Measurements from ENCODE around the gene GPRC5D. TPM values are rescaled to one million over a fixed set of nuclear protein-coding genes. Genes with fewer than 3 reads are reported as not detected.

The GPRC5D gene
- total RNA-seq, 1 experiment from 2014 or later = not detected

DNA sequence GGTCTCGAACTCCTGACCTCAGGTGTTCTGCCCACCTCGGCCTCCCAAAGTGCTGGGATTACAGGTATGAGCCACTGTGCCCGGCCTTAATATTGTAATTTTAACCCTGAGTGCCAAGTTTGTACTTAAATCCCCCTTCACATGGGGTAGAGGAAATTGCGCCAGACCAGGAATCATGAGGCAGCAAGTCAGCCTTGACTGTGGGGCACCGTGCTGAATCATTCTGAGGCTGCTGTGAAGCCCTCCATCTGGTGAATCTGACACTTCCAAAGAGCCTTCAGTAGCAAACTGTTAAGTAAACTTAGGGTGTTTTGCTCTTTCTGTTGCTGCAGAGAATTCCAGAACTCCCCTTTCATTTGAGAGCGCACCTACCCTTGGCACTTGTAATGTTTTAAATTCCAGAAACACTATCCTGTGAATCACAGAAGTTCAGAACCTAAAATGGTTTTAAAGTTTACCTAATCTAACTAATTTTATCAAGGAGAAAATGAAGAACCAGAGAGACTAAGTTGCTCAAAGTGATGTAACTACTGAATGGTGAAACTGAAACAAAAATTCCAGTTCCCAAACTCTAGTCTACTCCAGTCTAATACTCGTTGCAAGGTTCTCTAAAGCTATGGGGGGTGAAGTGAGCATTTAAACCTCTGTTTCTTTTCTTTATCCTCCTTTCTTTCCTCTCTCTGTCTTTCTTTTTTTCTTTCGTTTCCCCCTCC is 40.6 kb upstream of the GPRC5D start:
- intact Hi-C loops (cut with micrococcal nuclease; ENCODE audit: unreplicated experiment) = no loop called here
- no TSS peak for BruUV-seq (replicated peaks)
- H3K27ac Mint-ChIP-seq (ENCODE audit: unreplicated experiment) = no peak overlapping the region
- no peaks in the 10 kb centered on the region for H3K9me3 Mint-ChIP-seq (ENCODE audit: low read depth, unreplicated experiment)
- TF ChIP-seq, protein P1, sequence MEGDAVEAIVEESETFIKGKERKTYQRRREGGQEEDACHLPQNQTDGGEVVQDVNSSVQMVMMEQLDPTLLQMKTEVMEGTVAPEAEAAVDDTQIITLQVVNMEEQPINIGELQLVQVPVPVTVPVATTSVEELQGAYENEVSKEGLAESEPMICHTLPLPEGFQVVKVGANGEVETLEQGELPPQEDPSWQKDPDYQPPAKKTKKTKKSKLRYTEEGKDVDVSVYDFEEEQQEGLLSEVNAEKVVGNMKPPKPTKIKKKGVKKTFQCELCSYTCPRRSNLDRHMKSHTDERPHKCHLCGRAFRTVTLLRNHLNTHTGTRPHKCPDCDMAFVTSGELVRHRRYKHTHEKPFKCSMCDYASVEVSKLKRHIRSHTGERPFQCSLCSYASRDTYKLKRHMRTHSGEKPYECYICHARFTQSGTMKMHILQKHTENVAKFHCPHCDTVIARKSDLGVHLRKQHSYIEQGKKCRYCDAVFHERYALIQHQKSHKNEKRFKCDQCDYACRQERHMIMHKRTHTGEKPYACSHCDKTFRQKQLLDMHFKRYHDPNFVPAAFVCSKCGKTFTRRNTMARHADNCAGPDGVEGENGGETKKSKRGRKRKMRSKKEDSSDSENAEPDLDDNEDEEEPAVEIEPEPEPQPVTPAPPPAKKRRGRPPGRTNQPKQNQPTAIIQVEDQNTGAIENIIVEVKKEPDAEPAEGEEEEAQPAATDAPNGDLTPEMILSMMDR (IDR thresholded peaks at IDR 0.05; ENCODE audit: unreplicated experiment) = no peak
- H3K4me3 Mint-ChIP-seq (ENCODE audit: low read depth, unreplicated experiment) = no peak overlapping the region
- no peaks in the 10 kb centered on the region for H3K36me3 Mint-ChIP-seq (ENCODE audit: insufficient read depth, unreplicated experiment)
- DNase-seq = no peak
- CTCF ChIA-PET = no interaction called here
- no peaks in the 10 kb centered on the region for H3K27me3 Mint-ChIP-seq (ENCODE audit: unreplicated experiment)
- H3K4me1 Mint-ChIP-seq (ENCODE audit: low read depth, unreplicated experiment) = peaks cover 14% of the 10 kb centered on the region

DNA sequence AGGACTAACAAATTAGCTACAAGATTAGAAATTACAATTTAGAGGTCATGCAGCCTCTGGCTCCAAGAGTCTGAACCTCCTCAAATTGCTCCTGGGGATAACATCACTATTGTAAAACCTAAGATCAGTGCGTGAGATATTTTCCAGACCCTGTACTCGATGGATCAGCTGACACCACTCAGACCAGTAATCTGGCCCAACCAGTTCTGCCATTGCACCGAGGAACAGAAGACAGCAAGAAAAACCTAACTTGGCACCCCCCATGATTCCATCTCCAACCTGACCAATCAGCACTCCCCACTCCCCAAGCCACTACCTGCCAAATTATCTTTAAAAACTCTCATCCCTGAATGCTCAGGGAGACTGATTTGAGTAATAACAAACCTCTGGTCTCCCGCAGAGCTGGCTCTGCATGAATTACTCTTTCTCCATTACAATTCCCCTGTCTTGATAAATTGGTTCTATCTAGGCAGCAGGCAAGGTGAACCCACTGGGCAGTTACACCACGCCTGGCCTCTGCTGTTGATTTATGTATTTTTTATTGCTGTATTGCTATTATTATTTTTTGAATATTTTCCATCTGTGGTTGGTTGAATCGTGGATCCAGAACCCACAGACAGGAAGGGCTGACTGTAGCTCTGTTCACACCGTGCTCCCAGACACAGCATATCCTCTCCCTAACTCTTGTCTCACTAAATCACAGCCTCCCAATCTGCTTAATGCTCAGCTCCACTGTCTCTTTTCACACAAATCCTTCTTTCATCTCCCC is 38.9 kb upstream of the GPRC5D start:
- DNase-seq = no peak
- H3K4me1 Mint-ChIP-seq (ENCODE audit: low read depth, unreplicated experiment) = peaks cover 14% of the 10 kb centered on the region
- intact Hi-C loops (cut with micrococcal nuclease; ENCODE audit: unreplicated experiment) = no loop called here
- TF ChIP-seq, protein P1 (IDR thresholded peaks at IDR 0.05; ENCODE audit: unreplicated experiment) = no peak
- H3K27me3 Mint-ChIP-seq (ENCODE audit: unreplicated experiment) = no peaks in the 10 kb centered on the region
- H3K36me3 Mint-ChIP-seq (ENCODE audit: insufficient read depth, unreplicated experiment) = no peaks in the 10 kb centered on the region
- CTCF ChIA-PET = interaction anchor here (0.7 kb wide), 1 partner anchor 266 kb away, joined by 4 read pairs; no protein-coding TSS in a partner anchor
- H3K9me3 Mint-ChIP-seq (ENCODE audit: low read depth, unreplicated experiment) = no peaks in the 10 kb centered on the region
- BruUV-seq (replicated peaks) = no TSS peak
- no peak overlapping the region for H3K4me3 Mint-ChIP-seq (ENCODE audit: low read depth, unreplicated experiment)
- no peak overlapping the region for H3K27ac Mint-ChIP-seq (ENCODE audit: unreplicated experiment)

DNA sequence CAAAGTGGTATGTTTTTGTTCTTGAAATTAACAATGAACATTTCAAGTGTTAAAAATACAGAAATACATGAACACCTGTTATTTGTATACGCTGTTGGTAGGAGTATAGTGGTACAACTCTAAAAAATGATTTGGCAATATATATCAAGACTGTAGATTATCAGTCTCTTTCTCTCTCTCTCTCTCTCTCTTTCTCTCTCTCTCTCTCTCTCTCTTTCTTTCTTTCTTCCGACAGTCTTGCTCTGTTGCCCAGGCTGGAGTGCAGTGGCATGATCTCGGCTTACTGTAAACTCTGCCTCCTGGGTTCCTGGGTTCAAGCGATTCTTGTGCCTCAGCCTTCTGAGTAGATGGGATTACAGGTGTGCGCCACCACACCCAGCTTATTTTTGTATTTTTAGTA is 35.5 kb upstream of the GPRC5D start:
- Mint-ChIP-seq H3K9me3 (ENCODE audit: low read depth, unreplicated experiment) (no peaks in the 10 kb centered on the region), H3K4me3 (ENCODE audit: low read depth, unreplicated experiment) (no peak overlapping the region), H3K27ac (ENCODE audit: unreplicated experiment) (no peak overlapping the region), H3K36me3 (ENCODE audit: insufficient read depth, unreplicated experiment) (no peaks in the 10 kb centered on the region), H3K4me1 (ENCODE audit: low read depth, unreplicated experiment) (peaks cover 14% of the 10 kb centered on the region), H3K27me3 (ENCODE audit: unreplicated experiment) (no peaks in the 10 kb centered on the region)
- CTCF ChIA-PET = no interaction called here
- DNase-seq = no peak
- intact Hi-C loops (cut with micrococcal nuclease; ENCODE audit: unreplicated experiment) = loop anchor here (2.0 kb wide), 1 partner anchor 221 kb away; no protein-coding TSS in a partner anchor
- TF ChIP-seq, protein P1 (IDR thresholded peaks at IDR 0.05; ENCODE audit: unreplicated experiment) = no peak
- no TSS peak for BruUV-seq (replicated peaks)

DNA sequence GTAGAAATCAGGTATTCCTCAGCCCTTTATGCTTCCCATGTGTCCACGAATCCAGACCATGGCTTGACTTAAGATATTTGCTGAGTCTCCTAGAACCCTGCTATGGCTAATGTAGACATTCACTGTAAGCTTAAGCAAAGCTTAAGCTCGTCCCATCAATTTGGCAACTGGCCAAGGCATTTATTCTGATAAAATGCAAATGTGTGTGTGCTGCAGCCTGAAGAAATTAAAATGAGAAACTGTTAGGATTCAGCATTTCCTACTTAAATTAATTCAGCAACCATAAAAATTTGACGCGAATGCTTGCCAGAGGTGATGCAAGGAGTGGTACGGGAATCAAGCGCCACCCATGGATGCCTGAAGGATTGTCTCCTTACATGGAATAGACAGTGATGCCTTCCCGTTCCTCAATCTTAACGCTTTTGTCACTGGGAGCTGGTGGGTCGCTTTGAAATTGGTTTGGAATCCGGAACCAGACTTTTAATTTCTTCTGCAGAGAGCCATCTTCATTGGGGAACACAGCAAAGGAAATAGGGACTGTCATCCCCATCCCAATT is 34.9 kb upstream of the GPRC5D start:
- CTCF ChIA-PET = interaction anchor here (0.8 to 1.1 kb wide), 2 partner anchors 221 to 225 kb away, joined by 4 to 6 read pairs; no protein-coding TSS in a partner anchor
- H3K36me3 Mint-ChIP-seq (ENCODE audit: insufficient read depth, unreplicated experiment) = no peaks in the 10 kb centered on the region
- H3K4me1 Mint-ChIP-seq (ENCODE audit: low read depth, unreplicated experiment) = peaks cover 14% of the 10 kb centered on the region
- no peak for DNase-seq
- H3K4me3 Mint-ChIP-seq (ENCODE audit: low read depth, unreplicated experiment) = no peak overlapping the region
- intact Hi-C loops (cut with micrococcal nuclease; ENCODE audit: unreplicated experiment) = loop anchor here (2.0 kb wide), 1 partner anchor 222 kb away; no protein-coding TSS in a partner anchor
- no peaks in the 10 kb centered on the region for H3K9me3 Mint-ChIP-seq (ENCODE audit: low read depth, unreplicated experiment)
- H3K27me3 Mint-ChIP-seq (ENCODE audit: unreplicated experiment) = no peaks in the 10 kb centered on the region
- no TSS peak for BruUV-seq (replicated peaks)
- TF ChIP-seq, protein P1 (IDR thresholded peaks at IDR 0.05; ENCODE audit: unreplicated experiment) = no peak
- H3K27ac Mint-ChIP-seq (ENCODE audit: unreplicated experiment) = no peak overlapping the region
